Motor neuron (in vitro differentiated cells): ENCODE data around the gene RNF224. TPM values are rescaled to one million over a fixed set of nuclear protein-coding genes. Genes with fewer than 3 reads are reported as not detected.

Source experiments
- ATAC-seq, 8 experiments: fragments of 200-7000 bp; cut with Tn5 transposase; replicated peaks in 6 of 8; 2 replicates each; pipeline ENCODE4 v1.8.0; 2021; ENCODE audit warnings: mild to moderate bottlenecking in 8 of 8, moderate library complexity in 8 of 8
- H3K27ac ChIP-seq, 2 donors: fragments of 250-450 bp; sonication (Bioruptor Pico); 2 replicates each; pipeline ENCODE4 v1.9.0; 2021; ENCODE audit warnings: antibody characterized with exemption in 2 of 2, mild to moderate bottlenecking in 2 of 2, moderate library complexity in 1 of 2
- H3K4me1 ChIP-seq, 2 donors: fragments of 250-450 bp; sonication (Bioruptor Pico); replicated peaks in 1 of 2; 2 replicates each; pipeline ENCODE4 v1.6.1; 2021; ENCODE audit warnings: antibody characterized with exemption in 2 of 2, mild to moderate bottlenecking in 2 of 2, moderate library complexity in 1 of 2
- H3K4me3 ChIP-seq, 5 donors: fragments of 250-450 bp; sonication (Bioruptor Pico); 2 replicates each; pipeline ENCODE4 v1.9.0; 2021; ENCODE audit warnings: antibody characterized with exemption in 5 of 5, mild to moderate bottlenecking in 5 of 5, moderate library complexity in 4 of 5
- WGBS, 10 experiments: fragments of 450-650 bp; shearing (Covaris generic); methylation state at CpG; one replicate each; pipeline ENCODE4 v1.0.0; 2022; 5-methylcytosine and 5-hydroxymethylcytosine counted together
- in situ Hi-C, 9 experiments: fragments of 400-800 bp; cut with MboI; loops; one replicate each; pipeline ENCODE4 v1.15.0; 2021; ENCODE audit warnings: low sequenced_read_pairs in 9 of 9, low pct_unique_long_range_greater_than_20kb in 2 of 9; ENCODE audit not compliant: unreplicated experiment in 9 of 9
- total RNA-seq, 8 experiments: library from RNA; unstranded; fragments of 300-600 nt; gene quantifications; 2 replicates each; pipeline versions ENCODE4 v1.2.3 to v1.2.4, GENCODE V29; 2022

Gene RNF224
- total RNA-seq, 8 experiments from 2014 or later = 0.23 to 1.1 (median 0.46) TPM

DNA sequence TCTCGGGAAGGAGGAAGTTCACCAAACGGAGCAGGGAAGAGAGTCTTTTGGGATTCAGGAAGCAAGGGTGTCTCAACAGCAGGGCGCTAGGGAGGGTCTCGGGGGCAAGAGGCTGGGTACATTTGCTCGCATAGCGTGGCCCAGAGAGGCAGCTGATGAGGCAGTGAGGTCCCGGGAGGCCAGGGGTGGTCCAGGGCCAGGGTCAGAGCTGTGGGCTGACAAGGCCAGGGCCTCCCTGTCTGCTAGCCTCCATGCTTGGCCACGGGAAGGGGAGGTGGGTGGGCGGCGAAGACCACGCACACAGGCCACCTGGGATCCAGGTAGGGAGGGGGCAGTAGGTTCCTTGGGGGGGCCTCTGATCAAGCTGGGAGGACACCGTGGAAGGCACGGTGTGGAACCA is 15.8 kb upstream of the RNF224 start:
- WGBS, 10 experiments = 60 to 91% (median 73%) methylated on average over 1 to 6 of the region's 13 CpGs; no CpG with 5 or more reads in 7 of the 10 experiments

DNA sequence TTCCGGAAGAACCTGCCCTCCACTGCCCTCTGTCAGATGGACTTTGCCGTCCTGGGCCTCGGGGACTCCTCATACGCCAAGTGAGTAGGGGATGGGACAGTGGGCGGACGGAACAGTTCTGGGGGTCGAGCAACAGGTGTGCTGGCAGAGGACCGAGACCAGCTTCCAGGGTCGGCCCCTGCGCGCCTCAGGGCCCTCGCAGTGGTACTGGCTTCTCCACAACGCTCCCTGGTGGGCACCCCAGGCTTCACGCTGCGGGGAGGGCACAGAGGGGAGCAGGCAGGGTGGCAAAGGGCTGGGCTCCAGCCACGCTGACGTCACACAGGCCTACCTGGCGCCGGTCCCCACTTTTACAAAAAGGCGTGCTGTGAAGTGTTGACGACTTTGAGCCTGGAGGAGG is 14.8 kb upstream of the RNF224 start:
- in situ Hi-C loops = no loop called here
- 72% methylated on average over 5 of the region's 21 CpGs; no CpG with 5 or more reads in 9 of the 10 experiments for WGBS, 10 experiments
- Histone ChIP-seq H3K27ac (no peak overlapping the region), H3K4me3 (no peak overlapping the region), H3K4me1 (peaks cover 0 to 3% of the 10 kb centered on the region in 2 donors)
- ATAC-seq = no peak

More for the DNA sequence above, 15.8 kb upstream of the RNF224 start:
- no peak overlapping the region for H3K27ac ChIP-seq
- no peak overlapping the region for H3K4me3 ChIP-seq
- in situ Hi-C loops = no loop called here
- H3K4me1 ChIP-seq = peaks cover 2 to 4% of the 10 kb centered on the region in 2 donors
- no peak for ATAC-seq

DNA sequence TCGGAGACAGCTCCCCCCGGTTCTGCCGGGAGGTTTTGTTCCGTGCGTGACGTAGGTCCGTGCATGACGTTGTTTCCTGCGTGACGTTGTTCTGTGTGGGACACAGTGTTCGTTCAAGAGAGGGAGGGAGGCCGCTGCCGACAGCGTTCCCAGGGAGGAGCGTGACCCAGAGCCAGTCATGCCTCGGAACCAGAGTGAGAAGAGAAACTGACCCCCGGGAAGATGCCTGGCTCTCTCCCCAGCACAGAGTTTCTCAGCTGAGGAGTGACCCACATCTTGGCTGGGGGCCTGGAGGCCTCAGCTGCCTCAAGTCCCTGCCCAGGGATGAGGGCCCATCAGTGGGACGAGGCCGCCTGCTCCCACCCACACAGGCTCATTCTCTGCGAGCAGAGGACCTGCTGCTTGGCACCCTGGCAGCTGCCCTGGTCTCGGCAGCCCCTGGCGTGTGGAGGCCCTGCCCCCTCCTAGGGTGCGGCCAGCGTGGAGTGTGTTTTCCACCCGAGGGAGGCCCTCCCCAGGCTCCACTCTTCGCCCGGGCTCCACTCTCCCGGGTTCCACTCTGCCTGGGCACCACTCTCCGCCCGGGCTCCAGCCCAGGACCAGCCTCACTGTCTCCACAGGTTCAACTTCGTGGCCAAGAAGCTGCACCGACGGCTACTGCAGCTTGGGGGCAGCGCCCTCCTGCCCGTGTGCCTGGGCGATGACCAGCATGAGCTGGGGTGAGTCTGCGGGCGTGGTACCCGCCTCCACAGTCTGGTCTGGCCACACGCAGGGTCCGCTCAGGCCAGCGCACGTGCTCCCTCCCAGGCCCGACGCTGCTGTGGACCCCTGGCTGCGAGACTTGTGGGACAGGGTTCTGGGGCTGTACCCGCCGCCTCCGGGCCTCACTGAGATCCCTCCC is 13.9 kb upstream of the RNF224 start:
- in situ Hi-C loops = no loop called here
- Histone ChIP-seq H3K27ac (no peak overlapping the region), H3K4me1 (peaks cover 0 to 3% of the 10 kb centered on the region in 2 donors), H3K4me3 (no peak overlapping the region)
- ATAC-seq = peak in 1 of 8 experiments; percentile 8
- whole genome bisulfite sequencing, 10 experiments = 91 to 96% (median 93%) methylated on average over 4 to 20 of the region's 49 CpGs; no CpG with 5 or more reads in 4 of the 10 experiments

DNA sequence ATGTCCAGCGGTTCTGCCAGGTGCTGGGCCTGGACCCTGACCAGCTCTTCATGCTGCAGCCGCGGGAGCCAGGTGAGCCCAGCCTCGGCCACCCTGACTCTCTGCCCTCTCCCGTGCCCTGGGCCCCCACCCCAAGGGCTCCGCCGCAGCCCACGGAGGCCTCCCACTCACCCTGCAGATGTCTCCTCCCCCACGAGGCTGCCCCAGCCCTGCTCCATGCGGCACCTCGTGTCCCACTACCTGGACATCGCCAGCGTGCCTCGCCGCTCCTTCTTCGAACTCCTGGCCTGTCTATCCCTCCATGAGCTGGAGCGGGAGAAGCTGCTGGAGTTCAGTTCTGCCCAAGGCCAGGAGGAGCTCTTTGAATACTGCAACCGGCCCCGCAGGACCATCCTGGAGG is 12.7 kb upstream of the RNF224 start:
- WGBS, 10 experiments = 70 to 100% (median 100%) methylated on average over 2 to 4 of the region's 19 CpGs; no CpG with 5 or more reads in 7 of the 10 experiments
- no peak overlapping the region for H3K27ac ChIP-seq
- H3K4me1 ChIP-seq = peaks cover 0 to 3% of the 10 kb centered on the region in 2 donors
- ATAC-seq = no peak
- in situ Hi-C loops = no loop called here
- H3K4me3 ChIP-seq = no peak overlapping the region

DNA sequence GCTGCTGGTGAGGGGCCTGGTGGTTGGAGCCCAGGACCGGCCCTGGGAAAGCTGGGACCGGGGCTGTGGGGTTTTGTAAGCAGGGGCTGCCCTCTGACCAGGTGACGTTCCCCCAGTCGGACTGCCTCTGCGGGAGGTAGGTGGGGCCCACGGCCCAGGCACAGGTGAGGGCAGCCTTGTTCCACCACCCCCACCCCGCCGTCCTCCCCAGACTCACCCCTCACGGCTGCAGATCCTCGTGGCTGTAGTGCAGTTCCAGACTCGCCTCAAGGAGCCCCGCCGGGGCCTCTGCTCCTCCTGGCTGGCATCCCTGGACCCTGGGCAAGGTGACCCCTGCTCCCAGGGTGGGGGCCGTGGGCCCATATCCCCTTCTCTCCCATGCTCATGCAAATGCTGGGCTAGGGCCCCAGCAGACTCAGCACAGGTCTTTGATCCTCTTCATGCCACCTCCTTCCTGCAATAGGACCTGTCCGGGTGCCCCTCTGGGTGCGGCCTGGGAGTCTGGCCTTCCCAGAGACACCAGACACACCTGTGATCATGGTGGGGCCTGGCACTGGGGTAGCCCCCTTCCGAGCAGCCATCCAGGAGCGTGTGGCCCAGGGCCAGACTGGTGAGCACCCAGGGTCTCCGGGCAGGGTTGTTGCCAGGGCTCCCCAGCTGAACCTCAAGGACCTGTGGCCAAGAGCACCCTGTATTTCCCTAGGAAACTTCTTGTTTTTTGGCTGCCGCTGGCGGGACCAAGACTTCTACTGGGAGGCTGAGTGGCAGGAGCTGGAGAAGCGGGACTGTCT is 11.9 kb upstream of the RNF224 start:
- Histone ChIP-seq H3K27ac (no peak overlapping the region), H3K4me1 (peaks cover 0 to 3% of the 10 kb centered on the region in 2 donors), H3K4me3 (no peak overlapping the region)
- ATAC-seq = no peak
- 90 to 100% (median 95%) methylated on average over 1 to 10 of the region's 22 CpGs; no CpG with 5 or more reads in 6 of the 10 experiments for WGBS, 10 experiments
- in situ Hi-C loops = no loop called here

DNA sequence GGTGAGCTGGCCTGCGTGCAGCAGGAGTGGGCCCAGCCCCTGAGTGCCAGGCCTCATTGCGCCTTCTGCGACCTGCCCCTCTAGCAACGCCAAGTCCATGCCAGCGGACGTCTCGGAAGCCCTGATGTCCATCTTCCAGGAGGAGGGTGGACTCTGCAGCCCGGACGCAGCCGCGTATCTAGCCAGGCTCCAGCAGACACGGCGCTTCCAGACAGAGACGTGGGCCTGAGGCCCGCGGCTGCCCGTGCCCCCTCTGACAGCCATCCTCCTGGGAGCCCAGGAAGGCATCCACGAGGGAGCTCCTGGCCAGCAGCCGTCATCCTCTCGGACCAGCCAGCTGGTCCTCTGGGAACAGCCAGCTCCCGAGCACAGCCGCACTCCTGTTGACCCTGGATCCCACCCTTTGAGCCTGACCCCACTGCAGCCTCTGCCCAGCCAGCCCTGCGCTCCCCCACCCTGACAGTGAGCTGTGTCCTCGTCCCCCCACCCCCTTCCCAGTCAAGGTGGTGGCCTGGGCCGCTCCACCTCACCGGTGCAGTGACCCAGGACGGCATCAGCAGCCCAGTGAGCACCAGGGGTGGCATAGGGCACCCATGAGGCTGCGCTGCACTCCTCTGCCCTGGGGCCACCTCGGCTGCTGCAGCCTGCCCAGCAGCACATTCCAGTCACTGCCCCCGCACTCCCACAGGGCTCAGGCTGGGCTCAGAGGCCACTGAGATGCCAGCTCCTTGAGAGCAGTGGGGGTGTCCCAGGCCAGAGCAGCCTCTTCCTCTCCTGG is 10.9 kb upstream of the RNF224 start:
- no peak overlapping the region for H3K4me3 ChIP-seq
- in situ Hi-C loops = no loop called here
- no CpG with 5 or more reads among the region's 30 CpGs for WGBS, 10 experiments
- H3K27ac ChIP-seq = no peak overlapping the region
- no peak for ATAC-seq
- peaks cover 0 to 6% of the 10 kb centered on the region in 2 donors for H3K4me1 ChIP-seq

DNA sequence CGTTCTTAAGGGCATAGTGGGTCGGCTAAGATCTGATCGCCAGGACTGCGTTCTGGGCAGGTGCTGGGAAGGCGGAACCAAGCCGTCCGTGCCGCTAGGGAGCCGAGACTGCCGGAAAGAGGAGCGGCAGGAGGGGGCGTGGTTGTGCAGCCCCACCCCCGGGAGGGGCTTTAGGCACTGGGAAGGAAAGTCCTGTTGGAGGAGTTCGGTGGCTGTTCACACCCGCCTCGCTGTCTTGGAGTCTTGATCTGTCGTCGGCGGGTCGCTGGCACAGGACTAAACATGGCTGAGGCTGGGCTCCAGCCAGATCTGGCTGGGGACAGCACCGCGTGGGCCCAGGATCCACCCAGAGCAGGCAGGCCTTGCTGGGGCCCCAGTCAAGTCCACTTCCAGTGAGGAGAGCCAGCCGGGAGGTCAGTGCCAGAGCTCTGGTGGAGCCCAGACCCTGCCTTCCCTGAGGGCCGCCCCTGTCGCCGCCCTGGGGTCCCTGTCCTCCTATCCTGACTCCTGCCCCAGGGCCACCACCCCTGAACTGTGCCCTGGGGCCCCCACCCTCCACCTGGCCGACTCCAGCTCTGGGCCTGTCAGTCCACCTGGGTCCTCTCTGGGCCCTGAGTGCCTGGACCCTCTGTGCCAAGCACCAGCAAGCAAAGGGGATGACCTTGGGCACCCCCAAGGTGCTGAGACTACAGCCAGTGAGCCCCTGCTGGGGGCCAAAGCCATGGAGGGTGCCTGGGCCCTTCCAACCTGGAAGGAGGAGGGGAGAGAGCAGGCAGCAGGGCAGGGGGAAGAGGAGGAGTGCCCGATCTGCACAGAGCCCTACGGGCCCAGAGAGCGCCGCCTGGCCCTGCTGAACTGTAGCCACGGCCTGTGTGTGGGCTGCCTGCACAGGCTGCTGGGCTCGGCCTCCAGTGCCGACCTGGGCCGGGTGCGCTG is 9.8 kb upstream of the RNF224 start:
- WGBS, 10 experiments = 50% methylated on average over 2 of the region's 36 CpGs; no CpG with 5 or more reads in 9 of the 10 experiments
- peak in 7 of 8 experiments; percentile 9 to 88 (median 24) for ATAC-seq
- Histone ChIP-seq H3K27ac (no peak overlapping the region), H3K4me1 (peaks cover 0 to 12% of the 10 kb centered on the region in 2 donors), H3K4me3 (no peak overlapping the region)
- in situ Hi-C loops = no loop called here

DNA sequence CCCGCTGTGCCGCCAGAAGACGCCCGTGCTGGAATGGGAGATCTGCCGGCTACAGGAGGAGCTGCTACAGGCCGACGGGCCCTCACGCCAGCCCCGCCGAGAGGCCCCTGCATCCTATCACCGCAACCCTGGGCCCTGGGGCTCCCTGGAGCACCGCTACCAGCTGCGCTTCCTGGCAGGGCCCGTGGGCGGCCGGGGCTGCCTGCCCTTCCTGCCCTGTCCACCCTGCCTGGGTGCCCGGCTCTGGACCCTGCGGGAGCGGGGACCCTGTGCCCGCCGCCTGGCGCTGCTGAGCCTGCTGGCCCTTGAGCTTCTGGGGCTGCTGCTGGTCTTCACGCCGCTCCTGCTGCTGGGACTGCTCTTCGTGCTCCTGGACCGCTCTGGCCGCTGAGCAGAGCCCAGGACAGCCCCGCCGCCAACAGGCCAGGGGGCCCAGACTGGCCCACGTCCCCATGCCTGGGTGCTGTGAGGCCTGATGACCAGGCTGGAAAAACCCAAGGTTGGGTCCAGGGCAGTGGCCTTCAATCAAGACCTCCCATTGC is 9.0 kb upstream of the RNF224 start:
- H3K4me3 ChIP-seq = no peak overlapping the region
- no peak overlapping the region for H3K27ac ChIP-seq
- 20 to 100% methylated on average over 1 to 2 of the region's 30 CpGs; no CpG with 5 or more reads in 8 of the 10 experiments for WGBS, 10 experiments
- in situ Hi-C loops = no loop called here
- peaks cover 0 to 15% of the 10 kb centered on the region in 2 donors for H3K4me1 ChIP-seq
- ATAC-seq = no peak

DNA sequence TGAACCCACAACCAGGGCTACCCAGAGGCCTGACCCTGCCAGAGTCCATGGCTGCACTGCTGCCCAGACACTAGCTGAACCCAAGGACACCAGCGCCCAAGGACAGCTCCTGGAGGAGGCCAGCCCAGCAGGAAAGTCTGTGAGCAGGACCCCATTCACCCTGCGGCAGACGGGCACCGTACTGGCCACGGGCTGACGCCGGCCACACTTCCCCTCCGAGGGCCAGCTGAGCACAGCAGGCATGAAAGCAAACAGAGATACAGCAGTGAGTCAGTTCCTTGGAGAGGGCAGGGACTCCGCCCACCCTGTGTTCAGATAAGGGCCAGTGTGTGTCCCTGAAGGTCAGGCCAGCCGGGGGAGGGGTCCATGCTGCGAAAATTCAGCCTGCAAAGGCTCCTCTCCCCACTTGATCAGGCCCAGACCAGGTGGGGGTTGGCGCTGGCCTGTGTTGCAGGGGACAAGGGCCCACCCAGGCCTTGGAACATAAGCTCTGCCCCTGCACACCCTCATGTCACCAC is 8.5 kb upstream of the RNF224 start:
- WGBS, 10 experiments = 40 to 100% (median 83%) methylated on average over 1 to 5 of the region's 12 CpGs; no CpG with 5 or more reads in 5 of the 10 experiments
- Histone ChIP-seq H3K4me1 (peaks cover 0 to 15% of the 10 kb centered on the region in 2 donors), H3K27ac (no peak overlapping the region), H3K4me3 (no peak overlapping the region)
- in situ Hi-C loops = no loop called here
- no peak for ATAC-seq

DNA sequence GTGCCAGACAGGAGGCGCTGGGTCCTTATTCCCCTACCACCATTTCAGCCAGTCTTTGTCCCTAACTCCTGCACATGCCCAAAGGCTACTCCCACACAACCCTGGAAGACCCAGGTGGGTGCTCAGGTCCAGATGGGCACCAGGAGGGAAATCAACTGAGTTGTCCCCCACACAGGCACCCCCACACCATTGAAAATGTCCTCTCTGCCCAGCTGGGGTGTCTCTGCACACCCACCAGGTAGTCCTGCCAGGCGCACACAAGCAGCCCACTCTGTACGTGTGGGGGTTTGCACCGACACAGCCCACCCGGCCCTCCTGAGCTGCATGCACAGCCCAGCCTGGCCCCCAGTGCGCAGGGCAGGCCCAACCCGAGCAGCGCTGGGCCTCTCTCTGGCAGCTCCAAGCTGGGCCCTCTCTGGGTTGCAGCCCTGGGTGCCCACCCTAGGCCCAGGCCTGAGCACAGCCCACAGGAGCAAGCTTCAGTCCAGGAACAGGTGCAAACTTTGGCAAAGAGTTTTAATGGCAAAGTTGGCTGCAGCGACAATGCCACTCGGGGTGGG is 7.5 kb upstream of the RNF224 start:
- Histone ChIP-seq H3K4me1 (peaks cover 3 to 19% of the 10 kb centered on the region in 2 donors), H3K4me3 (no peak overlapping the region), H3K27ac (no peak overlapping the region)
- 100% methylated on average over 1 to 4 of the region's 10 CpGs; no CpG with 5 or more reads in 7 of the 10 experiments for WGBS, 10 experiments
- ATAC-seq = no peak
- in situ Hi-C loops = no loop called here

DNA sequence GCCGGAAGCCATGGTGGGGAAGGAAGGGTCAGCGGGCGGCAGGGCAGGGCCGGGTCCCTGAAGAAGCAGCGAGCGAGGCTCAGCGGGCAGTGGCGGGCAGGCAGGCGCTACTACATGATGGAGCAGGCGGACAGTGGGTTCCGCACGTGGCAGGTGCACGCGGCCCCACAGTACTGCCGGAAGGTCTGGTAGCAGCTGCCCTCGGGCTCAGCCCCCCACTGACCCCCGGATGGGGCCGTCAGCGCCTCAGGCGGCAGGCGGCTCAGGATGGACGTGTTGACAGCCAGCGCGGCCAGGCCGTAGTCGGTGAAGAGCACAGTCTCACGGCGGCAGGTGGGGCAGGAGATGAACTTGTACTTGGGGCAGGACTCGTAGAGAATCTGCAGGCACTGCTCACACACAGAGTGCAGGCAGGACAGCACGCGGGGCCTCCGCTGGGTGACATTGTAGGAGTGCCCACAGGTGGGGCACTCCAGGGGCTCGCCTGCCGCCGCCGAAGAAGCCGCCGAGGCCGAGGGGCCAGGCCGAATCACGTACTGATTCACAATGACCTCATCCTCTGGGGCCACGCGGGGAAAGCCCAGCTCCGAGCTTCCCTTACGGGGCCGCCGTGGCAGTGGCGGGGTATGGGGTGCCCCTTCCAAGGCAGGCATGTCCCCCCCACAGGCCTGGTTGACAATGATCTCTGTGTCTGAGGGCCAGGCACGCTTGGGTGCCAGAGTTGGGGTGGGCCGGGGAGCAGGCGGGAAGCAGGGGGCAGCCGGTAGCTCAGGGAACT is 6.8 kb upstream of the RNF224 start:
- 60 to 100% (median 86%) methylated on average over 1 to 6 of the region's 52 CpGs; no CpG with 5 or more reads in 6 of the 10 experiments for WGBS, 10 experiments
- no peak overlapping the region for H3K27ac ChIP-seq
- no peak overlapping the region for H3K4me3 ChIP-seq
- peaks cover 3 to 19% of the 10 kb centered on the region in 2 donors for H3K4me1 ChIP-seq
- no peak for ATAC-seq
- in situ Hi-C loops = no loop called here
